Activated CD4-positive, alpha-beta T cell treated with anti-CD3 and anti-CD28 coated beads, Interleukin-2, amount 50 U/mL, for 48 hours (primary cell): ENCODE data around the gene RNF144A.

Source experiments
- DNase-seq, 2 experiments: peaks; one replicate each; pipeline ENCODE4 v3.0.0-alpha.2; 2020

Gene RNF144A

GRCh38 chr2:7027956-7028655, 110.9 kb downstream of the RNF144A start:
- no peak for DNase-seq

GRCh38 chr2:7028846-7029245, 111.6 kb downstream of the RNF144A start:
- DNase-seq: no peak

DNA sequence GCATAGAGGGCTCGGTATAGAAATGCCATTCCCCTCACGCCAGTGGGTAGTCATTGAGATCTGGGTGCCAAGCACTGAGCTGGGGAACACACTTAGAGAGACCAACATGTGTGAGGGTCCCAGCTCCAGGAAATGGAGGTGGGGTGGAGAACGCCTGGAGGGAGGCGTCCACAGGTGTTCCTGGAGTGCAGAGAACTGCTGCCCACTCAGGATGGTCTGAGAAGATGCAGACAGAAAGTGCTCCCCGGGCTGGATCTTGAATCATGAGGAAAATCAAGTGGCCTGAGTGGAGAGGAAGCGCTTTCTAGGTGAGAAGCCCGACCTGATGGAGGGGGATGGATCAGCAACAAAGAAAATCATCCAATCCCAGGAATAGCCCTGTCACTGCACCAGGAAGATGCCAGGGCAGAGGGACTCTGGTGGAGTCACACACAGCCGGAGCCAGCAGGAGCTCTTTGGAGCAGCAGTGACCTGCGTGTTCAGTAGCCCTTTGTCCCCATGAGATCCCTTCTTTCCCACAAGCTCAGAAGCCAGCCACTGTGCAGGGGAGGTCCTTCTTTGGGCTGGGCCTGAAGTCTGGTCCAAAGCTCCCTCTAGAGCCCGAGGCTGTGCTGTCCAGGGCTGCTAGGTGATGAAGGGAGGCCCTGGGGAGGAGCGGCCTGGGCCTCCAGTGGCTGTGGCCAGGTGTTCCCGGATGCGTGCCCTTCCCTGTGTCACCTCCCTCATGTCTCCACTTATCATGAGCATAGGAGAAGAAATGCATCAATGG, 112.3 kb downstream of the RNF144A start:
- DNase-seq: no peak

DNA sequence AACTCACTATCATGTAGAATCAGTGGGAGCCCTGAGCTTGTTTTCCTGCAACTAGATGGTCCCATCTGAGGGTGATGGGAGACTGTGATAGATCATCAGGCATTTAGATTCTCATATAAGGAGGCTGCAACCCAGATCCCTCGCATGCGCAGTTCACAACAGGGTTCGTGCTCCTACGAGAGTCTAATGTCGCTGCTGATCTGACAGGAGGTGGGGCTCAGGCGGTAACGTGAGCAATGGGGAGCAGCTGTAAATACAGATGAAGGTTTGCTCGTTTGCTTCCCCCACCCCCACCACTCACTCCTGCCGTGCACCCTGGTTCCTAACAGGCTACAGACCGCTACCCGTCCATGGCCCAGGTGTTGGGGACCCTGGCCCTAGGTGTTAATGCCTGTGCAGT, 113.6 kb downstream of the RNF144A start:
- no peak for DNase-seq

GRCh38 chr2:7031547-7032245, 114.5 kb downstream of the RNF144A start:
- peak; percentile 11 to 14 for DNase-seq

GRCh38 chr2:7032371-7032770, 115.2 kb downstream of the RNF144A start:
- DNase-seq: no peak

DNA sequence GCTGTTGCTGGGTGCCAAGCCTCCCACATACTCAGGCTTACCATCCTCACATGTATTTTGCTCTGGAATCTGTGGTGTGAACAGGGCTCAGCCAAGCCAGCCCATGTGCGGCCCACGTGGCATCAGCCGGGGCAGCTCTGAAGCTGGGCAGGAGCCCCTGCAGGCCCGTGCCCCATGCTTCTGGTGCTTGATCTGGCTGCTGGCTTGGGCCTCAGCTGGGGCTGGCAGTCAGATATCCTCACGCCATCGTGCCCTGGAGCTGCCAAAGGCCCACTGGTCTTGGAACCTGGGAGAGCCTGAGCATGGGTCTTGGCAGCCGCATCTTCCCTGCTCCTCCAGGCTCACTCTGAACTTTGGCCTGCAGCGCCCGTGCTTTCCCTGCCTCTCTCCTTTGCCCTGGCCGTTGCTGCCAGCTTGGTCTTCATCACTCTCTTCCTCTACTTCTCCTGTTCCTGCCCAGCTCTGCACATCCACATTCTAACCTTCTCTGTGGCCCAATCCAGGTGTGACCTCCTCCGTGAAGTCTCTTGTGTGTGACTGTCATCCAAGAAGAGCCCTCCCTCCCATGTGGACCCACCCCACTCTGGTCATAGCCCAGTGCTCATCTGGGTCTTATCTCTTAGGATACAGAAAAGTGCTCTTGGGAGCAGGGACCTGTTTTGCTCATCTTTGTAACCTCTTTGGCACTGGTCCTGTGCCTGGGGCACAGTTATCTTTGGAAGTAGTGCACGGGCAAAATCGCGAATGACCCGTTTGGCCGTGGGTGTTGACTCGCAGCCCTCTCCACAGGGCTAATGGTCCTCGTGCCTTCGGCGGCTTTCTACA, 116.1 kb downstream of the RNF144A start:
- no peak for DNase-seq

DNA sequence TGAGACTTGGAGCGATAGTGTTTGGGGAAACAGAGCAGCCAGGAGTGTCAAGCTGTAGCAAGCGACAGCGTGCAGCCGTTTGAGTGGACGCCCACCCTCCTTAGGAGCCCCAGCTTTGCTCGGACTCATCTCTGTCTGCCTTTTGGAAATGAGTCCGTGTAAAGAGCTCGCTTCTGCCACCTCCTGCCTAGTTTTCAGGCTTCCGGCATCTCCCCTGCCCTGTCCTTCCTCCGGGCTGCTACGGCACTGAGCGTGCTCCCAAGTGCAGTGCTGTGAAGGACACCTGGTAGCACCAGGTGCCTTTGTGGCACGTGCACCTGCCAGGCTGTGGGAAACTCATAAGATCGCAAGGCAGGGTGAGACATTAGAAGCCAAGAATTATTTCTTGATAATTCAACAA, 117.1 kb downstream of the RNF144A start:
- no peak for DNase-seq

GRCh38 chr2:7035884-7036283, 118.7 kb downstream of the RNF144A start:
- DNase-seq: no peak

GRCh38 chr2:7037340-7038333, 120.4 kb downstream of the RNF144A start:
- peak; percentile 62 to 63 for DNase-seq

DNA sequence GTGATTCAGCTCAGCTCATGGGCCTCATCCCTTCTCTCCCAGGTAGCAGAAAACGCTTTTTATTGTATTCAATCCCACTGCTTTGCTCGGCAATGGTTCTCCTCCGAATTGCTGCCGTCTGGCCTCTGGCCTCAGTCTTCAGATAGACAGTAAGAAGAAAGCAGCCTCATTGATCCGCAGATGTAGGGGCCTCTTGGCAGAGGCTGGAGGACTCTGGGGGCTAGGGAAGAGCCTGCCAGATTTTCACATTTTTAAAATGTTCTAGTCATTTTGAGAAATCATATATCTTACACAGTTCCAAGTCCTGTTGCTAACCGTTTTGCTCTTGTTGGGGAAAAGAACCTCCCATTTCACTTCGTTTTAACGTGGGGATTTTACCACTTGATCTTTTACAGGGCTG, 123.3 kb downstream of the RNF144A start:
- no peak for DNase-seq

DNA sequence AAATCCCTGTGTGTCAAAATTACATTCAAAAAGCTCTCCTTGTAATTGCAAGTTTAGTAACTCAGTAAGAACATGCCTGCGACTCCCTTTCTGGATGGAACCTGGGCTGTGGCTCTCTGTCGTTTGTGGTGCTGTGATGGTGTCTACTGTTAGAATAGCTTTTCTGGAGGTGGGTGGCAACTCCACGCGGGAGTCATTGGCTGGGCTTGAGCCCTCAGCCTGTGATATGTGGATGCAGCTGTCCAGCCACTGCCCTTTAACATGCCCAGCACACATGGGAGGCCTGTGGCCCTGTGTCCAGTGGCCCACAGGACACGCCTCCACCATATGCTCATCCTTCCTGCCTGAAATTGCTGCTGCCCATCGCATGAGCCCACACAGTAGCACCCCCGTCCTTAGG, 124.2 kb downstream of the RNF144A start:
- DNase-seq: no peak

DNA sequence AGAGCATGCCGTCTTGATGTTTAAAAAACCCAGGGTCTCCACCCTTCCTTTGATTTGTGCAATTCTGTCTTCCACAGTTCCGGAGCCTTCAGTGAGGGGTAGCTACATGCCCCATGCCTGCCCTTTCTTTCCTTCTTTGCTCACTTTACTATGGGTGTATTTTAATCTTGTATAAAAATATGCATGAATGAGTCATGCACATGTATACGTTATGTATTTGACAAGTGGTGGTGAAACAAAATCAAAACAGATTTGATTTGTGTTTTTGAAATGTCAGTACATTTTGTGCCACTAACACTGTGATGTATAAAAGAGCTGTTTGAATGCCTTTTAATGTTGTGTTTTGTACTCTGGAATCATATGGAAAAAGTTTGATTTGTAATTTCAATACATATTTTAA, 126.5 kb downstream of the RNF144A start:
- DNase-seq: no peak

DNA sequence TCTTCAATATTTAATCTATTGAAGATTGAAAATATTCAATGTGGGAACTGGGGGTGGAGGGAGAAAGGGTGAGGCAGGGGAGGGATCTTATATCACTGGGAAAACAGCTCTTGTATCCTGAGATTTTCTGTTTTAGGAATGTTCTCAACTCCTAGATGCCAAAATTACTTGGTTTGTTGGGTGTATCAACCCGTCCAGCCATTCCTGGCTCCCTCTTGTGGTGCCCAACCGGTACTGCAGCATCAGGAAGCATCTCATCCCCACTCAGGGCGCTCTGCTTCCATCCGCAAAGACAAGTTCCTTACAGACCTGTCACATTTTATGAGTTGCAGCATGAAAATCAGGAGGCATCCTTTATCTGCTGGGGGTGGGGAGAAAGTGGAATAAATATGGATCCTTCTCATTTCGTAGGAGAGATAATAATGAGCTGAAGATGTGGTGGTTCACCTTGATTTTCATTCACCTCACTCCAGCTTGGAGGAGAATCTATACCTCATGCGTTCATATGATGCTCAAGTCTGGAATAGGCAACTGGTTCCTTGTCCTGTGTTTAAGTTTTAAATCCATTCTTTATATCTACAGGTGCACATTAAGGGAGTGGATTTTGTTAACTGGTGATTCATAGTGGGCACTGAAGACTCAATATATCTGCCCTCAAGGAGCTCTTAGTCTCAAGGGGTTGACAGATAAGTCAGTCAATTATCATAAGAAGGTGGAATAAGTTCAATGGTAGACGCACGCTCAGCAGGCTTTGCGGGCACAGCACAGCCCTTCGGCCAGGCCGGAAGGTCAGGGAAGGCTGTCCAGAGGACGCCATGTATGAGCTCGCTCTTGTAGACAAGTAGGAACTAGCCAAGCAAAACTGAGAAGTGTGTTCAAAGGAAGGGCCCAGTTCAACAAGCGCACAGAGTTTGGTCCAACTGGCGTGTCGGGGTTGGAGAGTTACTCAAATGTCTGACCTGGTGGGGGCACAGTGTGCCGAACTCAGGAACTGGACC, 127.3 kb downstream of the RNF144A start:
- DNase-seq: peak; percentile 65 to 73

- no peak for DNase-seq
Measured at GRCh38 chr2:7045601-7046590, 128.7 kb downstream of the RNF144A start.

GRCh38 chr2:7047661-7048060, 130.4 kb downstream of the RNF144A start:
- DNase-seq: no peak

- no peak for DNase-seq
Measured at GRCh38 chr2:7048762-7049294, 131.6 kb downstream of the RNF144A start.

DNA sequence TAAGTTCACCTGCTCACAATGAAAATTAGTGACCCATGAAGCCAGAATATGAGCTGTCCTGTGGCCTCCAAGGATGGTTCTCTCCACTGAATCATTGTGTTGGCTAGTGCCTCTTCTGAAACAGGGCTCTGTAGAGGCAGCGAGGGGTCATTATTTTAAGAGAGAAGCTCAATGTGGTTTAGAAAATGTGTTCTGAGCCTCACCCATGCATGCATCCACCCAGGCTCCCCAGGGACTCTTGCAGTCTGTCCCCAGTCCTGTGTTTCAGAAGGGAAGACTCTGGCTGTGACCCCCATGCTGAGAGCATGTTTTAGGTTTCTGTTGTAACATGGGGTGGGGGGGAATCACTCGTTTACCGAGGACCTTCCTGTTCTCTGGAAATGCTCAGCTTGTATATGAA, 135.2 kb downstream of the RNF144A start:
- DNase-seq: no peak
